Neural progenitor cell (in vitro differentiated cells): Measurements from ENCODE around the gene CRY1. TPM values are rescaled to one million over a fixed set of nuclear protein-coding genes. Genes with fewer than 3 reads are reported as not detected.

Experiments
- DNase-seq: peaks from one replicate; pipeline ENCODE4 v3.0.0-alpha.2; 2016; ENCODE audit warnings: low spot score
- H2AFZ ChIP-seq: fragments of 200-600 bp; sonication (generic); replicated peaks from 2 replicates; pipeline ENCODE4 v1.6.1; 2016; ENCODE audit warnings: antibody characterized with exemption
- H3F3A ChIP-seq: fragments of 200-600 bp; sonication (generic); 2 replicates; pipeline ENCODE4 v1.6.1; 2016; ENCODE audit warnings: antibody characterized with exemption, low read depth
- H3K27ac ChIP-seq: fragments of 200-600 bp; sonication (generic); 2 replicates; pipeline ENCODE4 v1.5.1; 2016; ENCODE audit warnings: mild to moderate bottlenecking
- H3K27me3 ChIP-seq: fragments of 200-600 bp; sonication (generic); 2 replicates; pipeline ENCODE4 v1.6.1; 2016; ENCODE audit warnings: mild to moderate bottlenecking, moderate library complexity
- H3K36me3 ChIP-seq: fragments of 200-600 bp; sonication (generic); 2 replicates; pipeline ENCODE4 v1.5.1; 2016
- H3K4me1 ChIP-seq: fragments of 200-600 bp; sonication (generic); 2 replicates; pipeline ENCODE4 v1.6.1; 2016; ENCODE audit warnings: mixed run types
- H3K4me2 ChIP-seq: fragments of 200-600 bp; sonication (generic); 2 replicates; pipeline ENCODE4 v1.6.1; 2016
- H3K4me3 ChIP-seq: fragments of 200-600 bp; sonication (generic); 2 replicates; pipeline ENCODE4 v1.5.1; 2016
- H3K79me2 ChIP-seq: fragments of 200-600 bp; sonication (generic); 2 replicates; pipeline ENCODE4 v1.6.1; 2016; ENCODE audit warnings: low read depth
- H3K9ac ChIP-seq: fragments of 200-600 bp; sonication (generic); 2 replicates; pipeline ENCODE4 v1.6.1; 2016
- H3K9me3 ChIP-seq: fragments of 200-600 bp; sonication (generic); 2 replicates; pipeline ENCODE4 v1.5.1; 2016; ENCODE audit warnings: low read depth
- H4K20me1 ChIP-seq: fragments of 200-600 bp; sonication (generic); 2 replicates; pipeline ENCODE4 v1.6.1; 2016; ENCODE audit warnings: low read depth
- H3K27ac Mint-ChIP-seq: 3 replicates; pipeline ENCODE4 v1.8.0; 2021; ENCODE audit warnings: mixed read lengths
- H3K27me3 Mint-ChIP-seq: 2 replicates; pipeline ENCODE4 v1.8.0; 2022; ENCODE audit warnings: low read depth, mild to moderate bottlenecking, inconsistent platforms, moderate library complexity, mixed read lengths; ENCODE audit not compliant: insufficient read depth
- H3K36me3 Mint-ChIP-seq: 3 replicates; pipeline ENCODE4 v1.8.0; 2021; ENCODE audit warnings: mixed read lengths
- H3K4me1 Mint-ChIP-seq: 3 replicates; pipeline ENCODE4 v1.8.0; 2021; ENCODE audit warnings: mixed read lengths
- H3K4me3 Mint-ChIP-seq: 3 replicates; pipeline ENCODE4 v1.8.0; 2021; ENCODE audit warnings: mild to moderate bottlenecking, moderate library complexity, mixed read lengths
- H3K9me3 Mint-ChIP-seq: 3 replicates; pipeline ENCODE4 v1.8.0; 2020; ENCODE audit warnings: mixed read lengths
- CTCF ChIP-seq: fragments of 200-600 bp; sonication (generic); IDR thresholded peaks from 2 replicates; pipeline ENCODE4 v1.5.1; 2017; ENCODE audit warnings: antibody characterized with exemption, mild to moderate bottlenecking
- EZH2 ChIP-seq: fragments of 200-600 bp; sonication (generic); IDR thresholded peaks from 2 replicates; pipeline ENCODE4 v1.6.1; 2017; ENCODE audit warnings: antibody characterized with exemption, mild to moderate bottlenecking, moderate library complexity
- EZH2phosphoT487 ChIP-seq: fragments of 200-600 bp; sonication (generic); IDR thresholded peaks from 2 replicates; pipeline ENCODE4 v1.6.1; 2017; ENCODE audit warnings: antibody characterized with exemption
- total RNA-seq: library from RNA; depleted of rRNA; stranded (reverse); fragments of >200 nt; gene quantifications from 2 replicates; pipeline ENCODE4 v1.2.3, GENCODE V29; 2015; ENCODE audit warnings: low replicate concordance

Gene CRY1
- total RNA-seq, 1 donor from 2014 or later: 51.3 TPM

DNA sequence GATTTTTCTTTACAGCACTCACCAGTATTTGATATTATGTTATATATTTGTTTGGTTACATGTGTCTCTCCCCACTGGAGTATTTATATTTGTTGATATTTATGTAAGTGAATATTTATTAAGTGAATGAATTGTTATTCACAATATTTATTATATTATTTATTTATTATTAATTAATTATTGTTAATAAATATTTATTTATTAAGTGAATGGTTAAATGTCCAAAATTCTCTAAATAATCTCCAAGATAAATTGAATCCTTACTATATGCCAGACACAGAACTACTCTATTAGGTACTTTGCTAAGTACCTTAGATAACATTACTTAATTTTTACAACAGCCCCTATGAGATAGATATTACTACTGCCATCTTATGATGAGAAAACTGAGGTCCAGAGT lies 10.2 kb upstream of the CRY1 start:
- no peaks in the 10 kb centered on the region for H3F3A ChIP-seq
- Mint-ChIP-seq H3K36me3 (no peaks in the 10 kb centered on the region), H3K27me3 (peaks cover 7% of the 10 kb centered on the region), H3K4me1 (no peaks in the 10 kb centered on the region), H3K4me3 (no peak overlapping the region), H3K27ac (no peak overlapping the region), H3K9me3 (no peaks in the 10 kb centered on the region)
- no peaks in the 10 kb centered on the region for H3K79me2 ChIP-seq
- no peak for DNase-seq
- no peaks in the 10 kb centered on the region for H4K20me1 ChIP-seq
- no peak overlapping the region for H3K9ac ChIP-seq
- no peak for TF ChIP-seq EZH2phosphoT487
- TF ChIP-seq CTCF: no peak
- TF ChIP-seq EZH2: no peak
- H3K4me1 ChIP-seq: no peaks in the 10 kb centered on the region
- no peak overlapping the region for H2AFZ ChIP-seq
- no peak overlapping the region for H3K4me3 ChIP-seq
- H3K4me2 ChIP-seq: no peak overlapping the region
- no peaks in the 10 kb centered on the region for H3K9me3 ChIP-seq
- H3K27ac ChIP-seq: no peak overlapping the region
- peaks cover 28% of the 10 kb centered on the region for H3K27me3 ChIP-seq
- no peaks in the 10 kb centered on the region for H3K36me3 ChIP-seq

DNA sequence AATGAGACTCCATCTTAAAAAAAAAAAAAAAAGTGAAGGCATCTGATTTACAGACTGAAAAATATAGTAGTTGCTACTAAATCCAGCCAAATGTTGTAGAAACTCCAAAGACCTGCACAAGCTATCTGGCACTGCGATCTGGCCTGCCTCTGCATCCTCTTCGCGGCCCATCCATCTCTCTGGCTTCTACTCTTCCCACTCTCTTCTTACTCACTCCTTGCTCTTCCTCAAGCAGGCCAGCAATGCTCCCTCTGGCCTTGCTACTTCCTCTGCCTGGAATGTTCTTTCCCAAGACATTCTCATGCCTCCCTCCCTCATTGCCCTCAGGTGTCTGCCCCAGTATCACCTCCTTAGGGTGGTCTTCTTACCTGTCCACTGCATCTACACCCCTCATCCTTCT lies 9.7 kb upstream of the CRY1 start:
- TF ChIP-seq EZH2phosphoT487 (no peak), CTCF (no peak), EZH2 (no peak)
- Histone ChIP-seq H3F3A (no peaks in the 10 kb centered on the region), H3K4me2 (no peak overlapping the region), H3K4me3 (no peak overlapping the region), H3K79me2 (no peaks in the 10 kb centered on the region), H3K27ac (no peak overlapping the region), H4K20me1 (no peaks in the 10 kb centered on the region), H2AFZ (no peak overlapping the region), H3K9me3 (no peaks in the 10 kb centered on the region), H3K36me3 (no peaks in the 10 kb centered on the region), H3K4me1 (no peaks in the 10 kb centered on the region), H3K9ac (no peak overlapping the region), H3K27me3 (peaks cover 24% of the 10 kb centered on the region)
- Mint-ChIP-seq H3K4me1 (no peaks in the 10 kb centered on the region), H3K4me3 (no peak overlapping the region), H3K9me3 (no peaks in the 10 kb centered on the region), H3K27ac (no peak overlapping the region), H3K36me3 (no peaks in the 10 kb centered on the region), H3K27me3 (peaks cover 7% of the 10 kb centered on the region)
- DNase-seq: no peak

- H3K36me3 Mint-ChIP-seq: no peaks in the 10 kb centered on the region
- no peak overlapping the region for H3K9ac ChIP-seq
- DNase-seq: no peak
- no peaks in the 10 kb centered on the region for H3K9me3 ChIP-seq
- H3K4me1 Mint-ChIP-seq: no peaks in the 10 kb centered on the region
- H3K9me3 Mint-ChIP-seq: no peaks in the 10 kb centered on the region
- no peak overlapping the region for H3K4me3 ChIP-seq
- H3K79me2 ChIP-seq: no peaks in the 10 kb centered on the region
- no peak overlapping the region for H2AFZ ChIP-seq
- peaks cover 10% of the 10 kb centered on the region for H3K27me3 Mint-ChIP-seq
- H3K4me1 ChIP-seq: no peaks in the 10 kb centered on the region
- H3K27ac ChIP-seq: no peak overlapping the region
- H3K4me3 Mint-ChIP-seq: no peak overlapping the region
- H3F3A ChIP-seq: no peaks in the 10 kb centered on the region
- no peaks in the 10 kb centered on the region for H4K20me1 ChIP-seq
- TF ChIP-seq EZH2phosphoT487 (no peak), EZH2 (no peak), CTCF (no peak)
- no peak overlapping the region for H3K4me2 ChIP-seq
- H3K27me3 ChIP-seq: peaks cover 18% of the 10 kb centered on the region
- H3K36me3 ChIP-seq: no peaks in the 10 kb centered on the region
- no peak overlapping the region for H3K27ac Mint-ChIP-seq
These were observed 8.9 kb upstream of the CRY1 start for GRCh38 chr12:107102294-107102693.

DNA sequence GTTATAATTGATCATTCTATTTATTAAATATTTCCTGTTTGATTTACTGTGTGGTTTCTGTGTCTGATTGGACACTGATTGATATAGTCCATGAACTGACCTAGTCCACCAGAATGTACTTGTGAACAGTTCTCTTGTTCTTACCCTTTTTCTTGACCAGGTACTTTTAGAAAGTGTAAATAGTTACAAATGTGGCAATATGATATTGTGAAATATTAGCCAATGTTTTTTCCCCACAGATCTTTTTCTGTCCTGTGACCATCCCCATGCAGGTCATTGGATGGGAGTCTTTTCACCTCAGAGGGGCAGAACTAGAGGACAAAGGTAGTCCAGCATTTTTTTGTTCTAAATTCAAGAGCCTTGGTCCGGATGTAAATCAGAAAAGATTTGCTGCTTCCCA lies 8.3 kb upstream of the CRY1 start:
- Mint-ChIP-seq H3K4me3 (no peak overlapping the region), H3K36me3 (no peaks in the 10 kb centered on the region), H3K27ac (no peak overlapping the region), H3K27me3 (peaks cover 9% of the 10 kb centered on the region), H3K4me1 (no peaks in the 10 kb centered on the region), H3K9me3 (peaks cover 3% of the 10 kb centered on the region)
- Histone ChIP-seq H3K4me2 (no peak overlapping the region), H3K9me3 (no peaks in the 10 kb centered on the region), H3F3A (no peaks in the 10 kb centered on the region), H3K79me2 (no peaks in the 10 kb centered on the region), H3K27me3 (peaks cover 12% of the 10 kb centered on the region), H3K9ac (no peak overlapping the region), H3K4me1 (no peaks in the 10 kb centered on the region), H2AFZ (no peak overlapping the region), H3K36me3 (no peaks in the 10 kb centered on the region), H4K20me1 (no peaks in the 10 kb centered on the region), H3K27ac (no peak overlapping the region), H3K4me3 (no peak overlapping the region)
- DNase-seq: no peak
- TF ChIP-seq CTCF (no peak), EZH2phosphoT487 (no peak), EZH2 (no peak)
